Measurements from ENCODE around the gene ANKRD13D.

Gene ANKRD13D

DNA sequence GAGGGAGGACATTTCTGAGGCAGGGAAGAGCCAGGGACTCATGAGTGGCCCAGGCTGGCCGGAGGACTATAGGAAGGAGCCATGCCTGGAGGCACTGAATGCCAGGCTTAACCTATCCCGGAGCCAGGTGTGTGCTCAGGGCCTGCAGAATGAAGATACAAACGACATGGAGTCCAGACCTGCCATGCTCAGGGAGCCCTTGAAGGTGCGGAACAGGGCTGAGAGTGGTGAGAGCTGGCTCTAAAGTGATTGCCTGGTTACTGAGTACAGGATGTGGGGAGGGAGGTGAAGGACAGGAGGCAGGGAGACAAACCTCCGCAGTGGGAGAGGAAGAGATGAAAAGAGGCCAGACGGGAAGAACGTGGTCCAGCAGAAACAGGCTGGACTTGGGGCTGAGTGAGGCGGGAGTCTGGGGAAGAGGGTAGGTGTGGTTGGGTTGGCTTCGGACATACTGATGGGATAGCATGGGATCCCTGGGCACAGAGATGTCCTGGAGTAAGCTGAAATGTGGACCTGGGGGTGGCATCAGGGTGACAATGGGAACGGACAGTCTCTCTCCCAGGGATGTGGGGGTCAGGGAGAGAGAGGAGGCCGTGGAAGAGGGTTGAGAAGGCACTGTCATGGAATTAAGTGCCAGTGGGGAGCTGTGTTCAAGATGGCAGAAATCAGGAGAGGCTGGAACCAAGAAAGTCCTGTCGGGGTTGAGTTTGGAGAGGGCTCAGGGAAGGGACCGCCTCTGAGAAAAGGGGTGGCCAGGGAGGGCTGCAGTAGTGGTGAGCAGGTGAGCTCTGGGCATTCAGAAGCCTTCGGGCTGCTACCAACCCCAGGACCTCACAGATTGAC is 1.5 kb upstream of the ANKRD13D start:
- DNase-seq = no peak

DNA sequence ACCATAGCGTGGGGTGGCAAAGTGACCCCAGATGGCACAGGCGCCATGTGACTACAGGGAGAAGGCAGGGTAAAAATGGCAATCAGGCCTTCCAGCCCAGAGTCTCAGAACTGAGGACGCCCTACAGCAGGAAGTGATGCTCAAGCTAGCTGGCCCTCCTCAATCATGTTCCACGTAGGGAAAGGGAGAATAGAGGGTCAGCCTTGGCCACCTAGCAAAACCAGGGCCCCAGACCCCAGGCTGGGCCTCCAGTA is 978 bp upstream of the ANKRD13D start:
- DNase-seq = no peak

DNA sequence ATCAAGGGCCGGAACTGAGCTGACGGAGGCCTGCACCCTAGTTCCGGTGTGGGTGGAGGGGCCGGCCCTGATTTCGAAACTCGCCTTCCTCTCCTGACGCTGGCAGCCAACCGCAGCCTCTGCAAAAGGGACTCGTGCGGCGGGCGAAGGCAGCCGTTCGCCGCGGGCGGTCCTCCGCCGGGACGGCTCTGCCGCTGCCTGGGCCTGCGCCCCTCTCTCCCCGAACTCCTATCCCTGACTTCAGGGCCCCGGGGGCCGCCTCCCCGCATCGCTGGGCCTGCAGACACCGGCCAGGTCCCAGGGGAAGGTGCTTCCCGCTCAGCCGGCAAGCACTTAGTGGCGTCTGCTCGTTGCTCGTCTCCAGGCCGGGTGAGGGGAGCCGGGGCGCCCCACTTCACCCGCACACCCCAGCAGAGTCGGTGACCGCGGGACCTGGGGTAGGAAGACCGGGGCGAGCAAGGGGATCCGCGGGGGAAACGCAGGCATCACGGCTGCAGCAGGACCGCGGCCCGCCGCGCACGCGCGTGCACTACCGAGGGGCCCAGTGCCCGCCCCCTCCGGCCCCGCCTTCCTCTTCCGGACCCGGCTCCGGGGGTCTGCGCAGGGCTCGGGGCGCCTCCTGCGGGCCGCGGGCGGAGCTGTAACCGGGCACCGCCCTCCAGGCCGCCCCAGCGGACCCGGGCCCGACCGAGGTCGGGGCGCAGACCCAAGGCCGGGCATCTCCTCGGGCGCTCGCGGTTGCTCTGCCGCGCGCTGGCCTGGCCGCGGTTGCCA is 464 bp upstream of the ANKRD13D start:
- DNase-seq = peak; percentile 81 to 88

DNA sequence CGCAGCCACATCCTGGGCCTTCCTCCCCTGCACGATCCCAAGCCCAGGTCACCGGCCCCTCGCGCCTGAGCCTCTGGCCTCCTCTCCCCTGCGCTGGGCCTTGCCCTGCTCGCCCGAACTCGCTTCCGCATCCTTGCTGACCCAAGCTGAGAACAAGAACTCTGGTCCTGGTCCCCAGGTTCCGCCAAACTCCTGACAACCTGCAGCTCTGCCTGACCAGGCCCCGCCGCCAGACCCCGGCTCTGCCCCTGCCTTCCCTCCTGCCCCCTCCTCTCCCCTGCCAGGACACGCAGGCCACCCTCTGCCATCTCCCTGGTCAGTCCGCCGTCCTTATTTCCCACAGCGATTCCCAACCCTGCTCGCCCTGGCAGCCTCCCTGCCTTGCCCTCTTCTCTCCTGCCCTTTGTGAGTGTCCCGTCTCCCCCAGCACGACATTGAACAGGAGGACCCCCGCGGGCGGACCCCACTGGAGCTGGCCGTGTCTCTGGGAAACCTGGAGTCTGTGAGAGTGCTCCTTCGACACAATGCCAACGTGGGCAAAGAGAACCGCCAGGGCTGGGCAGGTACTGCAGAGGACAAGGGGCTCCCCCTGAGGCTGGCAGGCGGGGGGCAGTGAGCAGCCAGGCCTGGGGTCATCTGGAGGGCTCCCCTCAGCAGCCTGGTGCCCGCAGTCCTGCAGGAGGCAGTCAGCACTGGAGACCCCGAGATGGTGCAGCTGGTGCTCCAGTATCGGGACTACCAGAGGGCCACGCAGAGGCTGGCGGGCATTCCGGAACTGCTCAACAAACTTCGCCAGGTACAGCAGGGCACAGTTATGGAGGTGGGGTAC is 762 bp downstream of the ANKRD13D start:
- DNase-seq = no peak

DNA sequence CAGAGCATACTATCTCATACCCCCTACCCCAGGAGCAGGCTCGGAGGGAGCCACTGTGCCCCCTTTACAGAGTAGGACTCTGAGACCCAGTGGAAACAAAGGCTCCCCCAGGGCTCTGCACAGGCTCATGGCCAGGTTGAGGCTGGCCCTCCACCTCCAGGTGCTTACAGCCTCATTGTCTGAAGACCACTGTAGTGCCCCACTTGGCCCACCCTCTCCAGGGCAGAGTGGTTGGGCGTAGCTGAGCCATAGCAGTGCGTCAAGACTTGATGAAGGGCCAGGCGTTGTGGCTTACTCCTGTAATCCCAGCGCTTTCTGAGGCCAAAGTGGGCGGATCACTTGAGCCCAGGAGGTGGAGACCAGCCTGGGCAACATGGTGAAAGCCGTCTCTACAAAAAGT is 1.7 kb downstream of the ANKRD13D start:
- no peak for DNase-seq

DNA sequence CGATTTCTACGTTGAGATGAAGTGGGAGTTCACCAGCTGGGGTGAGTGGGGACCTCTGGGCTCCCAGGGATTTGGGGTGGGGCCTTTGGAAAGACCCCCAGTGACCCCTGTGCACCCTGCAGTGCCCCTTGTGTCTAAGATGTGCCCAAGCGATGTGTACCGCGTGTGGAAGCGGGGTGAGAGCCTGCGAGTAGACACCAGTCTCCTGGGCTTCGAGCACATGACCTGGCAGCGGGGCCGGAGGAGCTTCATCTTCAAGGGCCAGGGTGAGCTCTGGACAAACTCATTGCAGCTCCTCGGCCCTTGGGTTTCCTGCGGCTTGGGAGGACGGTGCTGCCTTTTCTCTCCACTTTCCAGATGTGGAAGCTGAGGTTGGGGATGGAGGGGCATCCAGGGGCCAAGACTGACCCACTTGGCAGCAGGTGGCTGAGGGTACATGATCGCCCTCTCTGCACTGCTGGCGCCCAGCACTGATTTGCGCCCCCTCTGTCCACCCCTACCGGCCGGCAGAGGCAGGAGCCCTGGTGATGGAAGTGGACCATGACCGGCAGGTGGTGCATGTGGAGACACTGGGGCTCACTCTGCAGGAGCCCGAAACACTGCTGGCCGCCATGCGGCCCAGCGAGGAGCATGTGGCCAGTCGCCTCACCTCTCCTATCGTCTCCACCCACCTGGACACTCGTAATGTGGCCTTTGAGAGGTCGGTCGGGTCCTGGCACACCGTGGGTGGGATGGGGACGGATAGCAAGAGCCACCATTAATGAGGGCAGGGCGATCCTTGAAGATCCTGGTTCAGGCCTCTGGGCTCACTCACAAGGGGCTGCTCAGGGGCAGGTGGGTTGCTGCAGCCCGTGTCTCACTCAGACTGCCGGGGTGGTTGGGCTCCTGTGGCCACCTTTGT is 2.6 kb downstream of the ANKRD13D start:
- DNase-seq = no peak

DNA sequence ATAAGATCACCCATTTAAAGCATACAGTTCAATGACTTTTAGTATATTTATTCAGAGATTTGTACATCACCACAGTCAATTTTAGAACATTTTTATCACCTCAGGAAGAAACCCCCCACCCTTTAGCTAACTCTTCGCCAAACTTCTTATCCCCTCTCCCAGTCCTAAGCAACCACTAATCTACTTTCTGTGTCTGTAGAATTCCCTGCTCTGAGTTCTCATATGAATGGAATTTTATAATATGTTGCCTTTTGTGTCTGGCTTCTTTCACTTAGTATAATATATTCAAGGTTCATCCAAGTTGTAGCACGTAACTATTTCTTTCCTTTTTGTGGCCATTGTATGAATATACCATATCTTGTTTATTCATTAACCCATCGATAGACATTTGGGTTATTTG is 3.6 kb downstream of the ANKRD13D start:
- no peak for DNase-seq

DNA sequence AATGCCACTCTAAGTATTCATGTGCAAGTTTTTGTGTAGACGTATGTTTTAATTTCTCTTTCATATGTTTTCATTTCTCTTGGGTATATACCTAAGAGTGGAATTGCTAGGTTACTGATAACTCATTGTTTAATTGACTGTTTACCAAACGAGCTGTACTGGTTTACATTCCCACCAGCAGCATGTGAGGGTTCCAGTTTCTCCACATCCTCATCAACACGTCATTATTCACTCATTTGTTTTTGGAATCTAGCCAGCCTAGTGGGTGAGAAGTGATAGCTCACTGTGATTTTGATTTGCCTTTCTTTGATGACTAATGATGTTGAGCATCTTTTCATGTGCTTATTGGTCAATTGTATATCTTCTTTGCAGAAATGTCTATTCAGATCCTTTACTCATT is 4.0 kb downstream of the ANKRD13D start:
- no peak for DNase-seq

DNA sequence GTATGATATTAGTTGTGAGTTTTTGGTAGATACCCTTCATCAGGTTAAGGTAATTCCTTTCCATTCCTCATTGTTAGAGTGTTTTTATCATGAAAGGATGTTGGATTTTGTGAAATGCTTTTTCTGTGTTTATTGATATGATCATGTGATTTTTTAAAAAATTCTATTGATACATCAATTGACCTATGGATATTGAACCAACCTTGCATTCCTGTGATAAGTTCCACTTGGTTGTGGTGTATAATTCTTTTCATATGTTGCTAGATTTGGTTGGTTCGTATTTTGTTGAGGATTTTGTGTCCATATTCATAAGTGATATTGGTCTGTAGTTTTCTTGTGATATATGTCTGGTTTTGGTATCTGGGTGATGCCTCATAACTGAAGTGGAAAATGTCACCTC is 6.7 kb downstream of the ANKRD13D start:
- DNase-seq = no peak

DNA sequence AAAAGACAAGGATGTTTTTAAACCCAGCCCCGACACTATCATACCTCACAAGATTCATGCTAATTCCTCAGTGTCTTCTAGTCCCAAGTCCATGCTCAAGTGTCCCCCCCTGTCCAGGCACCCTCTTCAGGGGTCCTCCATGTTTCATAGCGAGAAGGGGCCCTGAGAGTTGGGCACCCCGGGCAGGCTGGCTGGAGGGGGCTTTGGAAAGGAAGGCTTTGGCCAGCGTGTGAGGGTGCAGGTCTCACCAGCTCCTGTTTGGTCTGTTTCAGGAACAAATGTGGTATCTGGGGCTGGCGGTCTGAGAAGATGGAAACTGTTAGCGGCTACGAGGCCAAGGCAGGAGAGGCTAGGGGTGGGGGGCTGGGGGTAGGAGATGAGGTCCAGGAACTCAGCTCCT is 9.7 kb downstream of the ANKRD13D start:
- DNase-seq = no peak

DNA sequence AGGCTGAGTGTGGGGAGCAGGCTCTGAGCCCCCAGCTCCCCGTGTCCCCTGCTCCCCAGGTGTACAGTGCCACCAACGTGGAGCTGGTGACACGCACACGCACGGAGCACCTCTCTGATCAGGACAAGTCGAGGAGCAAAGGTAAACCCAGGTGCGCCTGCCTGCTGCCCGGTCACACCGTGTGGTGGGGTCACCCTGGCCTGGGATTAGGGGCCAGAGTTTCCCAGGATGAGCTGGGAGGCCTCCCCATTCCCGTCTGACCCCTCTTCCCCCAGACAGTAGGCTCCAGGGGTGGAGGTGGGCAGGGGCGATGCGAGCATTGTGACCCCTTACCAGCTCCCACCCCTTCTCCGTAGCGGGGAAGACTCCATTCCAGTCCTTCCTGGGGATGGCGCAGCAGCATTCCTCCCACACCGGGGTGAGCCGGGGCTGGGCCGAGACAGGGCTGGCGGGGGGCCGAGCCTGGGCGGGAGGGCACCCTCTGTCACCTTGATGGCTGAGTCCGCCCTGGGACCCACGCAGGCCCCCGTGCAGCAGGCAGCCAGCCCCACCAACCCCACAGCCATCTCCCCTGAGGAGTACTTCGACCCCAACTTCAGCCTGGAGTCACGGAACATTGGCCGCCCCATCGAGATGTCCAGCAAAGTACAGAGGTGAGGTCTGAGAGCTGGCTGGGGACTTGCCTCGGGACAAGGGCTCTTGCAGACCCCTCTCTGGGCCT is 10.5 kb downstream of the ANKRD13D start:
- no peak for DNase-seq

DNA sequence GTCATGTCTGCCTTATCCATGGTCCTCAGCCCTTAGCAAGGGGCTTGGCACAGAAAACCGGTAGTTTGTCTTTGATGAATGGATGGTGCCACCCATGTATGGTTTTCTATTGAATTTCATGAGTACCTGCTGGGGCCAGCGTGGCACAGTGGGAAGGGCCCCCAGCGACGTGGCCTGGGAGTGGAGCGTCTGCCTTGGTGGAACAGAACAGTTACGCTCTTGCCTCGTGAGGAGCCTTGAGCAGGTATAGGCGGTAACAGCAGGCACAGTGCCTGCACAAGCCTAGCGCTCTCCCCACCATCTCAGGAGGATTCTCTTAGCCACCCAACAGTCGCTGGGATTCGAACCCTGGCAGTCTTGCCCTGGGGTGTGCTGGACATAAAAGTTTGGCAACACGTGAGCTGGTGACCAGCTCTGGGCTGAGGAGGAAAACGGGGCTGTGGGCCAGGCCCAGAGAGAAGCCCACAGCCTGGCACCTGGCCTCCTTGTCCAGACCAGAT is 11.2 kb downstream of the ANKRD13D start:
- DNase-seq = no peak

DNA sequence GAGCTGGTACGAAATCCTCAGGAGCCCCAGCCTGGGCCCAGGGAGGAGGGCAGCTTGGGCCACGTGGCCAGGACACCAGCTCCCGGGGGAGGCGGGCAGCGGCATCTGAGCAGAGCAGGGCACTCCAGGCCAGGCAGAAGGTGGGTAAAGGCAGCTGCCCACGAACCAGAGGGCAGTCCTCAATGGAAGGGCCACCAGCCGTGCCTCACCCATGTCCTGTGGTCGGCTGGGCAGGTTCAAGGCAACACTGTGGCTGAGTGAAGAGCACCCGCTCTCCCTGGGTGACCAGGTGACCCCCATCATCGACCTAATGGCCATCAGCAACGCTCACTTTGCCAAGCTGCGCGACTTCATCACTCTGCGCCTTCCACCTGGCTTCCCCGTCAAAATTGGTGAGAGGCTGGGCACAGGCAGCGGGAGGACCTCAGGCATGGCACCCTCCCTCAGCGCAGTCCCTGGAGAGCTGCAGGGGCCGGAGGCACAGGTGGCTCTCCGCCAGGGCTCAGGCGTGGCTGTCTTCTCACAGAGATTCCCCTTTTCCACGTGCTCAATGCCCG is 11.7 kb downstream of the ANKRD13D start:
- no peak for DNase-seq

DNA sequence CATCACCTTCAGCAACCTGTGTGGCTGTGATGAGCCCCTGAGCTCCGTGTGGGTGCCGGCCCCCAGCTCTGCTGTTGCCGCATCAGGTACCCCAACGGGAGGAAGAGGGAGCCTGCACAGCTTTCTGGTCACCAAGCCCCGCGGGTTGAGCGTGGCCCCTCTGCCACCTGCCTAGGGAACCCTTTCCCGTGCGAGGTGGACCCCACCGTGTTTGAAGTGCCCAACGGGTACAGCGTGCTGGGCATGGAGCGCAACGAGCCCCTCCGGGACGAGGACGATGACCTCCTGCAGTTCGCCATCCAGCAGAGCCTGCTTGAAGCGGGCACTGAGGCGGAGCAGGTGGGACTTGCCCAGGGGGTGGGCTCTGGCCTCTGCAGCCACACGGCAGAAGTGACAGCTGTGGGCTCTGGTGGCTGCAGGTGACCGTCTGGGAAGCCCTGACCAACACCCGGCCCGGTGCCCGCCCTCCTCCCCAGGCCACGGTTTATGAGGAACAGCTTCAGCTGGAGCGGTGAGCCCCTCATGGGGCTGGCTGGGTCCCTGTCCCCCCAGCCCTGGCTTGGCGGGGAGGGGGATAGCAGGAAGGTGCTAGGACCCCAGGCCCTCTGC is 12.3 kb downstream of the ANKRD13D start:
- DNase-seq = no peak

DNA sequence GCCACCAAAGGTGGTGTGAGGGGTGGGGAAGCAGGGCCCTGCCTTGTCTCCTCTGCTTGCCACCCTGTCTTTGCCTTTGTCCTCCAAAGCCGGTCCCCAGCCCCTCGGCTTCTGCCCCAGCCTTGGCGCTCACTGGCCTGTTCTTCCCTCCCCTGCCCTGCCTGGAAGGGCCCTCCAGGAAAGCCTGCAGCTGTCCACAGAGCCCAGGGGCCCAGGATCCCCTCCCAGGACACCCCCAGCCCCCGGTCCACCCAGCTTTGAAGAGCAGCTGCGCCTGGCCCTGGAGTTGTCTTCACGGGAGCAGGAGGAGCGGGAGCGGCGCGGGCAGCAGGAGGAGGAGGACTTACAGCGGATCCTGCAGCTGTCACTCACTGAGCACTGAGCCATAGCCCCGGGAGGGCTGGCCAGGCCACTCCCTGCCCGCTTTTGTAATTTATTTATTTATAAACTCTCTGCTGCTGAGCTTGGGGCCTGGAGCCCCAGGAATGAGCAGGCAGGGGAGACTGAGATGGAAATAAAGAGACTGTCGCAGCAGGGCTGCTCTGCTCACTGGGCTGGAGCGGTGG is 12.9 kb downstream of the ANKRD13D start:
- DNase-seq = no peak

DNA sequence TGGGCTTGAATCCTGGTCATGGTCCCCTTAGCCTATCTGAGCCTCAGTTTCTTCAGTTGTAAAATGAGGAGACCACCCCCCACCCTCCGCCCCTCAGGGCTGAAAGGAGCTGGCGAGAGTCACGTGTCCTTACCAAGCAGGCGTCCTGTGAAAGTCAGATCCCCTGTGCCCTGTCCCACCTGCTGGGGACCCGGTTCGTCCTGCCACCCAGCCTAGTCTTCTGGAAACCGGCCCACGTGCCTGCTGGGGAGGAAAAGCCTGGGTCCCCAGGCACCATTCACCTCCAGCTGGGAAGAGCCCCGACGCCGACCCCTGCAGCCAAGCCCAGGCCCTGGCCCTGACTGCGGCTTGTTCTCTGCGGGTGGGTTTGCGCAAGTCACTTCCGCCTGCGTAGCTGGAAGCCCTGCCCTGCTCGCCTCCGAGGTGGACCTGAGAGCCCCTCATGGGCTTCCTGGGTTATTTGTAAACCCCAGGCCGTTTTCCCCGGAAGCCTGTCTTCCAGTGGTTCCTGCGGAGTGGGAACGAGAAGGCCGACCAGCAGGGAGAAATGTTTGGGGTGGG is 13.5 kb downstream of the ANKRD13D start:
- DNase-seq = no peak

DNA sequence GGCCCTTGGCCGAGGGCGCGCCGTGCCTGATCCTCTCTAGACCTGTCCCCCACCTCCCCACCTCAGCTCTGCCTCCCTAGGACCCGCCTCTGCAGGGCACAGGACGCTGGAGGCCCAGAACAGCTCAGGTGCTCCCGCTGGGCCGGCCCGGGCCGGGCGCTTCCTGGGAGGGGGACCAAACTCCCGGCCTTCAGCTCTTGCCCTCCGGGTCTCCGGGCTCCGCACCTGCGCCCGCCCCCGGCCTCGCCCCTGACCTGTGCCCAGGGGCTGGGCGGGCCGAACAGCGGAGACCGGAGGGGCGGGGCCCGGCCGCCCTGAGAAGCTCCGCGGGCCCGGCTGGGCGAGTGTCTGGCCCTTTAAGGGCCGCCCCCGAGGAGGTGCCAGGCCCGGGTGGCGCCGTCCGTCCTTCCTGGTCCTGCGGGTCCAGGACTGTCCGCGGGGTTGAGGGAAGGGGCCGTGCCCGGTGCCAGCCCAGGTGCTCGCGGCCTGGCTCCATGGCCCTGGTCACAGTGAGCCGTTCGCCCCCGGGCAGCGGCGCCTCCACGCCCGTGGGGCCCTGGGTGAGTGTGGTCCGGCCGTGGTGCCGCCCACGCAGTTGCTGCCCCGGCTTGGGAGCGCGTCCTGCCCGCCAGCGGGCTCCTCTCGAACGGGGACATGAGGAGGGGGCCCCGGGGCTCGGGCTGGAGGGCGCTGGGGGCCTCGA is 14.2 kb downstream of the ANKRD13D start, which contains the start of gene SSH3:
SSH3 (plus strand) TSS at position 399 of the 703 bp plus-strand sequence; CDS start at position 495, 96 bp downstream.
- peak in 1 of 2 experiments; percentile 50 for DNase-seq

DNA sequence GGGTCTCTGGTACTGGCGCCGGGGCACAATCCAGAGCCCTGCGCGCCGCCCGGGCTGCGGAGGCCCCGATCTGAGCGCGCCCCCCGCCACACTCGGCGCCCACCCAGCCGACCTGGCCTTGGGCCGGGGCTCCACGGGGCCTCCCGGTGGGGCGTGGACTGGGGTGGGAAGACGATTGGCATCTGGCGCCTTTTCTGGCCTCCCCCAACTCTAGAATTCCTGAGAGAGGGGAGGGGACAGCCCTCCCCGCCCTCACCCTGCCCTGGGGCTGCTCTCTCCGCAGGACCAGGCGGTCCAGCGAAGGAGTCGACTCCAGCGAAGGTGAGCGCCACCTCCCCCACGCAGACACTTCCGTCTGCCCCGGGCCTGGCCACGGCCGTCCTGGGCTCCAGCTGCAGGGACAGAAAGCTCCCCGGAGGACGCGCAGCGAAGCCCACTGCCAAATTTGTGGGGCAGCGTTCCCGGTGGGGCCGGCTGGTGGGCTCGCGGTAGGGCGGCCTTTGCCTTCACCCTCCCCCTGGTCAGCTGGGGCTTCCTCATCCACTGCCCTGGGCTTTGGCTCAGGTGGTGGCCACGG is 14.8 kb downstream of the ANKRD13D start:
- no peak for DNase-seq

DNA sequence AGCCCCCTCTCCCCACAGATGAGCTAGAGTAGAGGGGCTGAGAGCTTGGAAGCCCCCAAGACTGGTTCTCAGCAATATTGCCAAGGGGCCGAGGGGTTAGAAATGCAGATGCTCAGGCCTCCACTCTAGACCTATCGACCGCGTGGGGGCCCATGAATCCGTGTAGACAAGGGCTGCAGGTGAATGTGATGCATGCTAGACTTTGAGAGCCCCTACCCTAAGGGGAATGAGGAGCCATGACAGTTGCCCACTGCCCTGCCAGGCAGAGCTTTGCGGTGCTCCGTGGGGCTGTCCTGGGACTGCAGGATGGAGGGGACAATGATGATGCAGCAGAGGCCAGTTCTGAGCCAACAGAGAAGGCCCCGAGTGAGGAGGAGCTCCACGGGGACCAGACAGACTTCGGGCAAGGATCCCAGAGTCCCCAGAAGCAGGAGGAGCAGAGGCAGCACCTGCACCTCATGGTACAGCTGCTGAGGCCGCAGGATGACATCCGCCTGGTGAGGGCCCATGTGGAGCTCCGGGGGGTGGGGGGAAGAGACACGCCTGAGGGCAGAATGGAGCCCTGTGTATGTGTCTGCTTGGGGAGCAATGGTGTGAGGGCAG is 15.5 kb downstream of the ANKRD13D start:
- DNase-seq = no peak
